22Rv1 (cell line): ENCODE data around the gene LTF.

Experiments
- ZFX ChIP-seq: fragments of 450-650 bp; IDR thresholded peaks from 2 replicates; pipeline ENCODE4 v1.6.1; 2017; ENCODE audit warnings: antibody characterized with exemption, borderline replicate concordance
- TF ChIP-seq, protein P1 (sequence below): fragments of 450-650 bp; IDR thresholded peaks from 2 replicates; pipeline ENCODE4 v1.5.1; 2017; ENCODE audit warnings: mild to moderate bottlenecking

GRCh38 chr3:46463868-46464241, 850 bp downstream of the LTF start:
- TF ChIP-seq, protein P1, sequence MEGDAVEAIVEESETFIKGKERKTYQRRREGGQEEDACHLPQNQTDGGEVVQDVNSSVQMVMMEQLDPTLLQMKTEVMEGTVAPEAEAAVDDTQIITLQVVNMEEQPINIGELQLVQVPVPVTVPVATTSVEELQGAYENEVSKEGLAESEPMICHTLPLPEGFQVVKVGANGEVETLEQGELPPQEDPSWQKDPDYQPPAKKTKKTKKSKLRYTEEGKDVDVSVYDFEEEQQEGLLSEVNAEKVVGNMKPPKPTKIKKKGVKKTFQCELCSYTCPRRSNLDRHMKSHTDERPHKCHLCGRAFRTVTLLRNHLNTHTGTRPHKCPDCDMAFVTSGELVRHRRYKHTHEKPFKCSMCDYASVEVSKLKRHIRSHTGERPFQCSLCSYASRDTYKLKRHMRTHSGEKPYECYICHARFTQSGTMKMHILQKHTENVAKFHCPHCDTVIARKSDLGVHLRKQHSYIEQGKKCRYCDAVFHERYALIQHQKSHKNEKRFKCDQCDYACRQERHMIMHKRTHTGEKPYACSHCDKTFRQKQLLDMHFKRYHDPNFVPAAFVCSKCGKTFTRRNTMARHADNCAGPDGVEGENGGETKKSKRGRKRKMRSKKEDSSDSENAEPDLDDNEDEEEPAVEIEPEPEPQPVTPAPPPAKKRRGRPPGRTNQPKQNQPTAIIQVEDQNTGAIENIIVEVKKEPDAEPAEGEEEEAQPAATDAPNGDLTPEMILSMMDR, result no peak
- no peak for TF ChIP-seq ZFX
